GM12865 (cell line): ENCODE data around the gene SETD2.

Experiments
- DNase-seq: peaks from one replicate; pipeline ENCODE4 v3.0.0; 2010; ENCODE audit warnings: low read depth
- H3K4me3 ChIP-seq: 2 replicates; pipeline ENCODE4 v1.5.1; 2011; ENCODE audit warnings: mild to moderate bottlenecking, low read depth, low read length, control low read depth
- CTCF ChIP-seq: IDR thresholded peaks from 2 replicates; pipeline ENCODE4 v1.5.1; 2011; ENCODE audit warnings: low read length, control low read depth, low read depth, inconsistent platforms; ENCODE audit not compliant: insufficient read depth; ENCODE audit errors: missing control alignments

SETD2 gene

GRCh38 chr3:46981932-46982471, 181.9 kb downstream of the SETD2 start:
- no peak for DNase-seq
- no peak overlapping the region for H3K4me3 ChIP-seq
- no peak for TF ChIP-seq CTCF

- no peak for DNase-seq
- TF ChIP-seq CTCF, result no peak
- peak overlapping the region; percentile 80 for H3K4me3 ChIP-seq
These were observed 183.9 kb downstream of the SETD2 start for GRCh38 chr3:46979958-46980497.

GRCh38 chr3:46978985-46979944, 184.6 kb downstream of the SETD2 start, which contains the start of gene NBEAL2:
TSS of gene NBEAL2 (plus strand) at chr3:46979666. CDS start at chr3:46979862, 196 bp downstream.
- TF ChIP-seq CTCF, result no peak
- H3K4me3 ChIP-seq, result peak within 1 kb of the TSS; percentile 80
- peak; percentile 98 for DNase-seq

GRCh38 chr3:46978381-46978780, 185.5 kb downstream of the SETD2 start:
- TF ChIP-seq CTCF, result no peak
- peak overlapping the region; percentile 80 for H3K4me3 ChIP-seq
- DNase-seq, result no peak

GRCh38 chr3:46977811-46978195, 186.1 kb downstream of the SETD2 start:
- H3K4me3 ChIP-seq, result no peak overlapping the region
- no peak for DNase-seq
- no peak for TF ChIP-seq CTCF

GRCh38 chr3:46976326-46977190, 187.4 kb downstream of the SETD2 start, which contains the start of gene CCDC12:
TSS of gene CCDC12 (minus strand) at chr3:46976745. CDS start at chr3:46976732, 13 bp downstream.
- no peak for TF ChIP-seq CTCF
- DNase-seq, result peak; percentile 99
- peak within 1 kb of the TSS; percentile 81 for H3K4me3 ChIP-seq
